GM12801 (cell line): Measurements from ENCODE around the gene FNDC3B.

Experiments
- CTCF ChIP-seq: IDR thresholded peaks from one replicate; pipeline ENCODE4 v1.5.1; 2011; ENCODE audit warnings: control low read depth; ENCODE audit not compliant: insufficient read length; ENCODE audit errors: extremely low read depth

The FNDC3B gene

GRCh38 chr3:172119266-172119969 is 80.0 kb downstream of the FNDC3B start:
- no peak for TF ChIP-seq CTCF

DNA sequence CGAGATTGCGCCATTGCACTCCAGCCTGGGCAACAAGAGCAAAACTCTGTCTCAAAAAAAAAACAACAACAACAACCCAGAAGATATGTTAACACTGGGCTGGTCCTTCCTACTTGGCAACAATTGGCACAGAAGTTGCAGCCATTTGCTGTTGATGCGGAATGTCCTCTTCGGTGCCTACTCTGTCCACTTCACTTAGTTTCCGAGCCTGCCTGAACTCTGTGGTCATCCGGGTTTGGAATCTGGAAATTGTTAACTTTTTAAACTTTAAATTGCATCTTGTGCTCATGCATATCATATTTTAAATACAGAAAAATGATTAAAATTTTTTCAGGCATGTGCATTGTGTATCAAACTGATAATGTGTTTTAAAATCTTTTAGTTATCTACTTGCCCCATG is 81.5 kb downstream of the FNDC3B start:
- TF ChIP-seq CTCF, result no peak

DNA sequence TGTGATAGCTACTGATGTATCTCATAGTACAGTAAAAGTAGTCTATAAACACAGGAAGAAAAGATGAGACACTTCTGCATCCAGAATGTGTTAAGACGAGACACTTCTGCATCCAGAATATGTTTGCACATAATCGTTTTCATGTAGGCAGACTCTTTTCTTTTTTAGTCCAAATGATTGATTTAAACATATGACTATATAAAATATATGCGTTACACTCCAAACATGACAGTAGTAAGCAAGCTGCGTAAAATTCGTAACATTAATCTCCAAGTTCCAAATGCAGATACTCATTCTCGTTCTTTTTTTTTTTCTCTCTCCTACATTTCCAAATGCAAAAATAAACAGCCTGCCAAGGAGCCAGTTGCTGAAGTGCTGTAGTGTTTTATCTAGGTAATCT is 82.6 kb downstream of the FNDC3B start:
- no peak for TF ChIP-seq CTCF

GRCh38 chr3:172124271-172124670 is 84.9 kb downstream of the FNDC3B start:
- no peak for TF ChIP-seq CTCF

DNA sequence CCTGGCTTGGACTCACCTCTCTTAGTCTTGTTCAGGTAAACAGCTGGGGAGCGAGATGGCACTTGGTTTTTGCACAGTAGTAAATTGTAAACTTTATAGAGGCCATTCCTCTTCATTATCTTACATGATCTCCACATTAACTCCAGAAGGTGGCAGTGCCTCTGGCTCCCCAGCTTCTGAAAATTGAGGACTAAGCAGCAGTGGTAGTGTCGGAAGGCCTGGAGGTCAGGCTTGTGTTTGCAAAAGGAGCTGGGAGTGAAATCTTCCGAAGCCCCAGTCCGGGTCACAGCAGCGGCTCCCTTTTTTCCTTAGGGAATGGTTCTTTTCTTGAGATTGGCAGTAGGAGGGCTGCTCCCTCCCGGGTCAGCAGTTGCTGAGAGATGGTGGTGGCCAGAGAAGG is 85.7 kb downstream of the FNDC3B start:
- TF ChIP-seq CTCF, result no peak

- no peak for TF ChIP-seq CTCF
Observed at GRCh38 chr3:172125963-172126457, 86.6 kb downstream of the FNDC3B start.

GRCh38 chr3:172126741-172127140 is 87.4 kb downstream of the FNDC3B start:
- no peak for TF ChIP-seq CTCF
